ENCODE data around the gene COG7.
"Not testable (repeated sequence)": the region's sequence is repeated elsewhere in the genome, so short reads cannot be mapped to it uniquely, and the experiment has no call there.

Gene COG7

DNA sequence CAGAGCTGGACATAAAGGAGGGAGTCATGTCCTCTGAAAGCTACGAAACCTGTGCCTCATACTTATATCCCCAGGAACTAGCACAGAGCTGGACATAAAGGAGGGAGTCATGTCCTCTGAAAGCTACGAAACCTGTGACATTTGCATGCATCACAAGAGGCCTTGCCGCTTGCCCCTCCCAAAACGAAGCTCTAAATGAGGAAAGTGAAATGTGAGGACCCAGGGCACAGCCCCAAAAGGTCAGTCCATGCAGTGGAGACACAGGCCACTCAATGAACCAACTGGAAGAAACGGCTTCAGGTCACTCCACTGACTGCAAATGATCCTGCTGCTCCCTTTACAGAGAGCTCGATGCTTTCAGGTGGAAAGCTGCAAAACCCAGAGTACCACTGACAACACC, 38.3 kb downstream of the COG7 start:
- in situ Hi-C loops (cut with MboI; ENCODE audit: low sequenced_read_pairs) = no loop called here

GRCh38 chr16:23410176-23410575, 42.8 kb downstream of the COG7 start:
- in situ Hi-C loops (cut with MboI; ENCODE audit: low sequenced_read_pairs) = no loop called here

GRCh38 chr16:23409522-23409921, 43.5 kb downstream of the COG7 start:
- in situ Hi-C loops (cut with MboI; ENCODE audit: low sequenced_read_pairs) = no loop called here

DNA sequence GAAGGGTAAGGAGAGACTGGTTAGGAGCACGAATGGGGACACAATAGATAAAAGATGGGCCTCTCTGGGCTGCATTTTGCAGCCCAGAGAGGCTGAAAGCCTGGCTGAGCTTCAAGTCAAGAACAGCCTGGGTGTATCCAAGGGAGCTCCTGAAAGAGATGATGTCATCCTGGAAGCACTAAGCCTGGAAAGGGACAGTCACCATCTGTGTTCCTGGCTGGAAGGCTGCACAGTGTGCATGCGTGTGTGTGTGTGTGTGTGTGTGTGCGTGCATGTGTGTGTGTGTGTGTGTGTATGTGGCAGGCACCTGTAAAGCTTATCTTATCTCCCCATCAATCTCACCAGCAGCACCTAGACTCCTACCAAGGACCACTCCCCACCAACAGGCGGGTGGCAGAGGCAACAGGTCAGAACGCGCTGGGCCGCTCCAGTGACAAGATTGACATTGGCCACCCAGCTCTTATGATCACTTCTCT, 44.1 kb downstream of the COG7 start:
- in situ Hi-C loops (cut with MboI; ENCODE audit: low sequenced_read_pairs) = no loop called here

- in situ Hi-C loops (cut with MboI; ENCODE audit: low sequenced_read_pairs) = no loop called here
These were observed 44.7 kb downstream of the COG7 start for GRCh38 chr16:23408242-23408822.

- in situ Hi-C loops (cut with MboI; ENCODE audit: low sequenced_read_pairs) = no loop called here
These were observed 45.4 kb downstream of the COG7 start for GRCh38 chr16:23407436-23408127.

GRCh38 chr16:23406546-23407240, 46.3 kb downstream of the COG7 start:
- in situ Hi-C loops (cut with MboI; ENCODE audit: low sequenced_read_pairs) = no loop called here

GRCh38 chr16:23406024-23406423, 47.0 kb downstream of the COG7 start:
- in situ Hi-C loops (cut with MboI; ENCODE audit: low sequenced_read_pairs) = no loop called here

GRCh38 chr16:23403547-23403946, 49.4 kb downstream of the COG7 start:
- in situ Hi-C loops (cut with MboI; ENCODE audit: low sequenced_read_pairs) = no loop called here

DNA sequence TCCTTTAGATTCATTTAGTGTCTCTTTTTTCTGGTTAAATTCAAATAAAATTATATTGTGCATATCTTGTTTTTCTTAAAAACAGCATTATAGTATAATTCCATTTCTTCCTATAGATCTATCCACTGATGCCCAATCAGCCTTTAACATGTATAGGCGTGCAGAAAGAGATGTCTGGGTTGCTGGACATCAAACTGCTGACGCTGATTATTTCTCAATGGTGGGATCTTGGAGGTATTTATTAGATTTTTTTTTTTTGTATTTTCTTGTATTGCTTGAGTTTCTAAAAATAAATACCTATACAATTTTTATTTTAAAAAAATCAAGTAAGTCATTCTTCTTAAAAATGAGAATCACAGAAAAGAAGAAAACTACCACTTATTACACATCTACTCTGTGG, 50.9 kb downstream of the COG7 start:
- in situ Hi-C loops (cut with MboI; ENCODE audit: low sequenced_read_pairs) = no loop called here

DNA sequence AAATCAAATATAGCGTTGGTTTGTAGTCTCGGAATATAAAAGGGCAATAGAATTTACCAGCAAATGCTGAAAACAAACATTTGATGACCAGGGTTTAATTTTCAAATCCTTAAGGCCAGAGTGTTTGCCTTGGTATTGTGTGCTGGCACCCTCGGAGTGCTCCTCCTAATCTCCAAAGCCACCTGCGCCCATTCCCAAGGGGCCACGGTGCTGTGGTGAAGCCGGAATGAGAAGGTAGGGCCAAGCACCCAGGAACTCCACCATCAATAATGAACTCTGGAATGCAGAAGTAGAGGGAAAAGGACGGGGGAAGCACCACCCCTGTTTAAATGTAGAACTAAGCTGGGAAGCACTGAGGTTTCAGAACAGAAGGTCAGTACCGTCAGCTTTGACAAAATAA, 51.9 kb downstream of the COG7 start:
- in situ Hi-C loops (cut with MboI; ENCODE audit: low sequenced_read_pairs) = no loop called here

- in situ Hi-C loops (cut with MboI; ENCODE audit: low sequenced_read_pairs) = not testable (repeated sequence)
These were observed 52.5 kb downstream of the COG7 start for GRCh38 chr16:23400447-23400846.

GRCh38 chr16:23398987-23399805, 53.8 kb downstream of the COG7 start:
- in situ Hi-C loops (cut with MboI; ENCODE audit: low sequenced_read_pairs) = no loop called here

- in situ Hi-C loops (cut with MboI; ENCODE audit: low sequenced_read_pairs) = no loop called here
These were observed 55.5 kb downstream of the COG7 start for GRCh38 chr16:23397464-23397863.

DNA sequence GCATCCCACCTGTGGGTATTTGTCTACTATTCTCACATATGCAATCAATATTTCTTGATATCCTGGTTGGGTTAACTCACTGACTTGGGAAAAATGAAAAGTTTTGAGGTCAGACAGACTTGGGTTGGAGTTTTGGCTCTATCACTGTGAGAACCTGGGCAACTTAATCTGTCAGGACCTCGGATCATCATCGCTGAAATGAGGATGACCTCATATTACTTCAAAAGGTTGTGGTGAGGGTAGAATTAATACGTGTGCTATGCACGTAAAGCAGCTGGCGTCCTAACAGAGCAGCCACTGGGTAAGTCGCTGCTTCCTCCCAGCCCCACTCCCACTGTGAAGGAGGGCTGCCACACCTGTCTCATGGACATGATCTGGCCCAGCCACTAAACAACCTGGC, 57.3 kb downstream of the COG7 start:
- in situ Hi-C loops (cut with MboI; ENCODE audit: low sequenced_read_pairs) = no loop called here

DNA sequence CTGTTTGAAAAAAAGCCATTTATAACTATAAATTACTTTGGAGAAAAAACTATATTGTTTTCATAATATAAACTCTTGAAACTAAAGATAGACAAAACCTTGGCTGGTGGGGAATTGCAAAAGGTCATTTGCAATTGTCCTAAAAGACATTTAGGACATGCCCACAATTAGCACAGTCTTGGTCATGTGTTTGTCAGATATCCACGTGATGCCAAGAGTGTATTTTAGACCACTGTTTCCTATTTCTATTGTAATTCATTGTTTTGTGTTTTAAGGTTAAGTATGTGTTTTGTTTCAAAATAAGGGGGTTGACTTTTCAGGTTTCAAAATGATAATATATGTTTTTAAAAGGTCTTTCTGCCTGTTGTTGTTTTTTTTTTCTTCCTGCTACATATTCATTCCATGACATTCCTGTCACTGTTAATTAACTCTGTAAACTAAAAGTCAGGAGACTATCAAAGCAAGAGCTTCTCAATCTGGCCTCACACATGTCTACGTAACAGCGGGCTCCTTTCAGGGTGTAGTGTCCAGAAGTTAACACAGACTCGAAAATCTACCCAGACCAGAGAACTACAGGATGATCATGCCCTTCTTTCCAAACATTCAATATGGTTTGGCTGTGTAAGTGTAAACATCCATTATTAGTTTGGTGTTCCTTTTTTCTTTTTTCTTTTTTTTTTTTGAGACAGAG, 58.7 kb downstream of the COG7 start:
- in situ Hi-C loops (cut with MboI; ENCODE audit: low sequenced_read_pairs) = no loop called here

- in situ Hi-C loops (cut with MboI; ENCODE audit: low sequenced_read_pairs) = no loop called here
These were observed 60.8 kb downstream of the COG7 start for GRCh38 chr16:23392223-23392600.

- in situ Hi-C loops (cut with MboI; ENCODE audit: low sequenced_read_pairs) = no loop called here
These were observed 61.4 kb downstream of the COG7 start for GRCh38 chr16:23391381-23392222.

- in situ Hi-C loops (cut with MboI; ENCODE audit: low sequenced_read_pairs) = not testable (repeated sequence)
These were observed 63.1 kb downstream of the COG7 start for GRCh38 chr16:23389936-23390335.

DNA sequence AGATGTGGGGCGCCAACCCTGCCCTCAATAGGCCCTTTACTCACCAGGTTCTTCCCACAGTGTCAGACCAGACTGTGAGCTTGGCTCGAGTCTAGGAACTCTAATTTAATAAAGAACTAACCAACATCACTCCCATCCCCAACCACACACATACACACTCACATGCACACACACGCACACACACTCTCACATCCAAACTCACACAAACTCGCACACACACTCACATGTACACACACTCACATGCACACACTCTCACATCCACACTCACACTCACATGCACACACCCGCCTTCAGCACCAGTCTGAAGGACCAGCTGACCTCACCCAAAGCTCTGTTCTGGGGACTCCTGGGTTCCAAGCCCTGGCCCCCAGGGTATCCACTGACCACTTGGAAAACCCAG, 63.8 kb downstream of the COG7 start:
- in situ Hi-C loops (cut with MboI; ENCODE audit: low sequenced_read_pairs) = no loop called here
